Body of pancreas (tissue), 4 donors: ENCODE data around the gene NKTR. TPM values are rescaled to one million over a fixed set of nuclear protein-coding genes. Genes with fewer than 3 reads are reported as not detected.

ENCODE experiments used
- ATAC-seq: fragments of 150-250 bp; one replicate; pipeline ENCODE4 v1.9.1; 2016
- DNase-seq, 4 donors: peaks; one replicate each; pipeline ENCODE4 v3.0.0-alpha.2; 2019
- H3K27ac ChIP-seq, 4 donors: fragments of 200-600 bp; sonication (generic); 1 replicate in 3 of 4; 2 replicates in 1 of 4; pipeline versions ENCODE4 v1.5.1 to v1.6.1; 2016 to 2019; ENCODE audit warnings: mild to moderate bottlenecking in 1 of 4, mixed read lengths in 1 of 4, moderate library complexity in 1 of 4
- H3K27me3 ChIP-seq, 2 donors: fragments of 200-600 bp; sonication (generic); one replicate each; pipeline ENCODE4 v1.6.0; 2016; ENCODE audit warnings: mild to moderate bottlenecking in 1 of 2
- H3K36me3 ChIP-seq, 2 donors: fragments of 200-600 bp; sonication (generic); replicated peaks in 1 of 2; 2 replicates each; pipeline ENCODE4 v1.5.1; 2016; ENCODE audit warnings: low read depth in 2 of 2; ENCODE audit not compliant: insufficient read depth in 1 of 2
- H3K4me1 ChIP-seq: fragments of 200-600 bp; sonication (generic); one replicate; pipeline ENCODE4 v1.6.0; 2016
- H3K4me3 ChIP-seq, 2 donors: fragments of 200-600 bp; sonication (generic); 1 replicate in 1 of 2; 2 replicates in 1 of 2; pipeline ENCODE4 v1.5.1; 2016 to 2019
- H3K9me3 ChIP-seq, 3 donors: fragments of 200-600 bp; sonication (generic); 1 replicate in 2 of 3; 2 replicates in 1 of 3; pipeline ENCODE4 v1.5.1; 2016
- CTCF ChIP-seq, 7 experiments: fragments of 450-650 bp in 4 of 7; fragments of 200-600 bp in 3 of 7; sonication (generic) in 3 of 7; IDR thresholded peaks; one replicate each; pipeline ENCODE4 v1.5.1; 2016 to 2019; ENCODE audit warnings: antibody characterized with exemption in 7 of 7
- POLR2A ChIP-seq, 3 donors: fragments of 450-650 bp; IDR thresholded peaks; one replicate each; pipeline ENCODE4 v1.6.1; 2016; ENCODE audit warnings: antibody characterized with exemption in 3 of 3, mild to moderate bottlenecking in 2 of 3
- WGBS, 2 donors: methylation state at CpG; one replicate each; pipeline ENCODE4 v1.1.5; 2017; 5-methylcytosine and 5-hydroxymethylcytosine counted together
- intact Hi-C: fragments of 100-400 bp; cut with DNase I; formaldehyde crosslinking; loops from one replicate; pipeline ENCODE4 v1.15.1; 2023
- total RNA-seq, 2 donors: library from RNA; depleted of rRNA; stranded (reverse); fragments of >200 nt; gene quantifications; one replicate each; pipeline ENCODE4 v1.1.0, GENCODE V29; 2016

Gene NKTR
- total RNA-seq, 2 donors from 2014 or later: 115 to 128 TPM

- no peak for DNase-seq
- WGBS, 2 donors: 87 to 88% methylated on average over 9 of the region's 9 CpGs
- TF ChIP-seq POLR2A (IDR thresholded peaks at IDR 0.05): no peak
- no peak for TF ChIP-seq CTCF (IDR thresholded peaks at IDR 0.05)
These were observed 51.0 kb downstream of the NKTR start for GRCh38 chr3:42651248-42652091.

GRCh38 chr3:42652251-42652610, 51.7 kb downstream of the NKTR start:
- DNase-seq (no peak), ATAC-seq (no peak)
- Histone ChIP-seq H3K36me3 (no peaks in the 10 kb centered on the region), H3K4me3 (no peak overlapping the region), H3K27me3 (no peaks in the 10 kb centered on the region), H3K27ac (peak overlapping the region in 3 of 4 donors; percentile 76 to 90 (median 84)), H3K9me3 (no peaks in the 10 kb centered on the region), H3K4me1 (peaks cover 44% of the 10 kb centered on the region)
- no peak for TF ChIP-seq CTCF (IDR thresholded peaks at IDR 0.05)
- TF ChIP-seq POLR2A (IDR thresholded peaks at IDR 0.05): no peak
- intact Hi-C loops: no loop called here
- WGBS, 2 donors: 47 to 50% methylated on average over 1 of the region's 1 CpG

More at GRCh38 chr3:42651248-42652091, 51.0 kb downstream of the NKTR start:
- no peaks in the 10 kb centered on the region for H3K9me3 ChIP-seq
- peaks cover 0 to 5% of the 10 kb centered on the region in 2 donors for H3K36me3 ChIP-seq
- no peaks in the 10 kb centered on the region for H3K27me3 ChIP-seq
- H3K27ac ChIP-seq: peak overlapping the region in 1 of 4 donors; percentile 84
- H3K4me3 ChIP-seq: no peak overlapping the region
- ATAC-seq: no peak
- H3K4me1 ChIP-seq: peaks cover 44% of the 10 kb centered on the region
- intact Hi-C loops: no loop called here

GRCh38 chr3:42652611-42653302, 52.3 kb downstream of the NKTR start:
- WGBS, 2 donors: 28 to 43% methylated on average over 4 to 7 of the region's 7 CpGs
- peak; percentile 37 for ATAC-seq
- intact Hi-C loops: no loop called here
- peak; percentile 53 to 80 (median 68) for DNase-seq
- no peak overlapping the region for H3K4me3 ChIP-seq
- no peaks in the 10 kb centered on the region for H3K27me3 ChIP-seq
- H3K27ac ChIP-seq: peak overlapping the region; percentile 76 to 90 (median 83)
- no peaks in the 10 kb centered on the region for H3K36me3 ChIP-seq
- TF ChIP-seq CTCF (IDR thresholded peaks at IDR 0.05) (no peak), POLR2A (IDR thresholded peaks at IDR 0.05) (peak; percentile 51 to 87 (median 83))
- H3K9me3 ChIP-seq: no peaks in the 10 kb centered on the region
- peaks cover 44% of the 10 kb centered on the region for H3K4me1 ChIP-seq

DNA sequence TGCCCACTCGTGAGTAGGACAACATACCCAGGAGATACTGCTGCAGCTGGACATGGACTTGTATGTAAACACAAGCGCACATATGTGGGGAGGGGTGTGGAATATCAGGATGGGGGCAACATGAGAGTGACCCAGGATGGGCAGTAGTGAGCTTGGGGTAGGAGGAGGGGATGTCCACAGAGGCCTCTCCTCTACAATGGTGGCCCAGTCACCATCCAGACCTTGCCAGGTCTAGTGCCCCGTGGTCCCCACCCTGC, 52.7 kb downstream of the NKTR start:
- no peaks in the 10 kb centered on the region for H3K9me3 ChIP-seq
- H3K4me1 ChIP-seq: peaks cover 44% of the 10 kb centered on the region
- TF ChIP-seq POLR2A (IDR thresholded peaks at IDR 0.05) (no peak), CTCF (IDR thresholded peaks at IDR 0.05) (no peak)
- 32 to 42% methylated on average over 2 to 3 of the region's 3 CpGs for WGBS, 2 donors
- H3K36me3 ChIP-seq: no peaks in the 10 kb centered on the region
- intact Hi-C loops: no loop called here
- no peak for ATAC-seq
- H3K27ac ChIP-seq: peak overlapping the region; percentile 76 to 90 (median 83)
- no peak for DNase-seq
- no peaks in the 10 kb centered on the region for H3K27me3 ChIP-seq
- H3K4me3 ChIP-seq: no peak overlapping the region
